ENCODE results near the gene PDIA6. TPM values are rescaled to one million over a fixed set of nuclear protein-coding genes. Genes with fewer than 3 reads are reported as not detected.

The PDIA6 gene
- total and polyA plus RNA-seq, 2 donors from 2014 or later: 190 to 225 TPM

DNA sequence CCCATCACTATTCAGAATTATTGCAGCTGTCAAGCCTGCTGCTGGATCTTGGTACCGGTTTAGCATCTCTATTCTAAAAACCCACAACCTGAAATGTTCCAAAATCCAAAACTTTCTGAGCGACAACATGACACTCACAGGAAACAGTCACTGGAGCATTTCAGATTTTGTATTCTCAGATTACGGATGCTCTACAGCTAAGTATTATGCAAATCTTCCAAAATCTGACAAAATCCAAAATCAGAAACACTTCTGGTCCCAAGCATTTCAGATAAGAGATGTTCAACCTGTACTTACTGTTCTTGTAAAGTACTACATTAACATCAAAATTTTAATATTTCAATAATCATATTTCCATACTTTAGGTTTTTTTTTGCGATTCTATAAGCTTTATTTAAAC lies 12.4 kb downstream of the PDIA6 start:
- H3K27ac ChIP-seq (ENCODE audit: low read depth in 2 of 2, low read length in 2 of 2): no peak overlapping the region
- H3K27me3 ChIP-seq (ENCODE audit: control insufficient read depth, insufficient read depth, low read length): no peaks in the 10 kb centered on the region
- intact Hi-C loops (cut with DNase I): no loop called here
- H3K9ac ChIP-seq (ENCODE audit: low read length in 3 of 3): no peak overlapping the region
- FAIRE-seq: no peak
- H3K36me3 ChIP-seq (ENCODE audit: control insufficient read depth in 2 of 3, insufficient read depth in 3 of 3, low read length in 3 of 3): peaks cover 8 to 21% (median 20%) of the 10 kb centered on the region in 3 donors
- no peaks in the 10 kb centered on the region for H3K9me3 ChIP-seq (ENCODE audit: control insufficient read depth in 2 of 3, insufficient read depth in 1 of 3, low read length in 3 of 3)
- H3K4me3 ChIP-seq (ENCODE audit: low read length in 3 of 3): no peak overlapping the region
- DNase-seq: no peak
- TF ChIP-seq, protein P1, sequence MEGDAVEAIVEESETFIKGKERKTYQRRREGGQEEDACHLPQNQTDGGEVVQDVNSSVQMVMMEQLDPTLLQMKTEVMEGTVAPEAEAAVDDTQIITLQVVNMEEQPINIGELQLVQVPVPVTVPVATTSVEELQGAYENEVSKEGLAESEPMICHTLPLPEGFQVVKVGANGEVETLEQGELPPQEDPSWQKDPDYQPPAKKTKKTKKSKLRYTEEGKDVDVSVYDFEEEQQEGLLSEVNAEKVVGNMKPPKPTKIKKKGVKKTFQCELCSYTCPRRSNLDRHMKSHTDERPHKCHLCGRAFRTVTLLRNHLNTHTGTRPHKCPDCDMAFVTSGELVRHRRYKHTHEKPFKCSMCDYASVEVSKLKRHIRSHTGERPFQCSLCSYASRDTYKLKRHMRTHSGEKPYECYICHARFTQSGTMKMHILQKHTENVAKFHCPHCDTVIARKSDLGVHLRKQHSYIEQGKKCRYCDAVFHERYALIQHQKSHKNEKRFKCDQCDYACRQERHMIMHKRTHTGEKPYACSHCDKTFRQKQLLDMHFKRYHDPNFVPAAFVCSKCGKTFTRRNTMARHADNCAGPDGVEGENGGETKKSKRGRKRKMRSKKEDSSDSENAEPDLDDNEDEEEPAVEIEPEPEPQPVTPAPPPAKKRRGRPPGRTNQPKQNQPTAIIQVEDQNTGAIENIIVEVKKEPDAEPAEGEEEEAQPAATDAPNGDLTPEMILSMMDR (IDR thresholded peaks at IDR 0.05; ENCODE audit: borderline replicate concordance, extremely low read depth, insufficient read depth): no peak
- peaks cover 0 to 2% (median 0%) of the 10 kb centered on the region in 3 donors for H3K4me1 ChIP-seq (ENCODE audit: control insufficient read depth in 2 of 3, insufficient read depth in 2 of 3, low read depth in 1 of 3, low read length in 3 of 3)

DNA sequence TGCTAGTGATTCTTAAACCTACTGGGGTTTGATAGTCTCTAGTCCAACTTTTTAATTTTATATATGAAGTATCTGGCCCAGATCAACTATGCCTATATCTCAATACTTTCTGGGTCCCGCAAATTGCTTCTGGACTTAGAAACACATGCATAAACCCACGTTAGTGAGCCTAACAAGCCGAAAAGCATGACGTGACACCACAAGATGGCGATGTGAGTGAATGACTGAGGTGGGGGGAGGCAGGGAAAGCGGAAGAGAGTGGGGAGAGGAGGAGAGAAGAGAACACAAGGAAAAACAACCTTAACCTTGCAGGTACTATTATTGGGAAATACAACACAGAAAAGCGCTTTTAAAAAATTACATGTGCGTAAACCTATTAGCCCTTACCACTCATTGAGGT lies 13.8 kb downstream of the PDIA6 start:
- peaks cover 8 to 25% (median 20%) of the 10 kb centered on the region in 3 donors for H3K36me3 ChIP-seq (ENCODE audit: control insufficient read depth in 2 of 3, insufficient read depth in 3 of 3, low read length in 3 of 3)
- no peaks in the 10 kb centered on the region for H3K27me3 ChIP-seq (ENCODE audit: control insufficient read depth, insufficient read depth, low read length)
- no peak for FAIRE-seq
- H3K9me3 ChIP-seq (ENCODE audit: control insufficient read depth in 2 of 3, insufficient read depth in 1 of 3, low read length in 3 of 3): no peaks in the 10 kb centered on the region
- intact Hi-C loops (cut with DNase I): no loop called here
- no peak overlapping the region for H3K9ac ChIP-seq (ENCODE audit: low read length in 3 of 3)
- TF ChIP-seq, protein P1 (IDR thresholded peaks at IDR 0.05; ENCODE audit: borderline replicate concordance, extremely low read depth, insufficient read depth): no peak
- H3K4me1 ChIP-seq (ENCODE audit: control insufficient read depth in 2 of 3, insufficient read depth in 2 of 3, low read depth in 1 of 3, low read length in 3 of 3): peaks cover 0 to 2% (median 0%) of the 10 kb centered on the region in 3 donors
- no peak overlapping the region for H3K27ac ChIP-seq (ENCODE audit: low read depth in 2 of 2, low read length in 2 of 2)
- no peak overlapping the region for H3K4me3 ChIP-seq (ENCODE audit: low read length in 3 of 3)
- DNase-seq: no peak

DNA sequence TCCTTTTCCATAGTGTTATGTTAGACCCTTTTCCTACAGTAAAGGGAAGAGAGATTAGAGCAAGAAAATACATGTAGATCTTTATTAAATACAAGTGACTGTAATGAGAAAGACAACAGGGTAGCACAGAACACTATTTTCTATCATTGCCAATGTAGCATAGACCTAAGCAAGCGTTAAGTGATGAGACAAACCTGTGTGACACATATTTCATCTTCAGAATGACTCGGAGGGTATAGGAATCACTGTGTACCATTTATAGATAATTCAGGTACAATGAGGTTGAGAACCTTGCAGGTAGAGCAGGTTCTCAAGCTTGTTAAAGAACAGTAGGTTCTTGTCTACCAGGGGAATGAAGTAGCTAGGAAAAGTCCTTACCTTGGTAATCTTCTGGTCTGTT lies 15.9 kb downstream of the PDIA6 start:
- DNase-seq: no peak
- Histone ChIP-seq H3K4me1 (ENCODE audit: control insufficient read depth in 2 of 3, insufficient read depth in 2 of 3, low read depth in 1 of 3, low read length in 3 of 3) (peaks cover 0 to 2% (median 0%) of the 10 kb centered on the region in 3 donors), H3K4me3 (ENCODE audit: low read length in 3 of 3) (no peak overlapping the region), H3K27ac (ENCODE audit: low read depth in 2 of 2, low read length in 2 of 2) (no peak overlapping the region), H3K9ac (ENCODE audit: low read length in 3 of 3) (no peak overlapping the region), H3K9me3 (ENCODE audit: control insufficient read depth in 2 of 3, insufficient read depth in 1 of 3, low read length in 3 of 3) (no peaks in the 10 kb centered on the region), H3K27me3 (ENCODE audit: control insufficient read depth, insufficient read depth, low read length) (no peaks in the 10 kb centered on the region), H3K36me3 (ENCODE audit: control insufficient read depth in 2 of 3, insufficient read depth in 3 of 3, low read length in 3 of 3) (peaks cover 8 to 34% (median 32%) of the 10 kb centered on the region in 3 donors)
- no peak for FAIRE-seq
- TF ChIP-seq, protein P1 (IDR thresholded peaks at IDR 0.05; ENCODE audit: borderline replicate concordance, extremely low read depth, insufficient read depth): no peak
- intact Hi-C loops (cut with DNase I): no loop called here

DNA sequence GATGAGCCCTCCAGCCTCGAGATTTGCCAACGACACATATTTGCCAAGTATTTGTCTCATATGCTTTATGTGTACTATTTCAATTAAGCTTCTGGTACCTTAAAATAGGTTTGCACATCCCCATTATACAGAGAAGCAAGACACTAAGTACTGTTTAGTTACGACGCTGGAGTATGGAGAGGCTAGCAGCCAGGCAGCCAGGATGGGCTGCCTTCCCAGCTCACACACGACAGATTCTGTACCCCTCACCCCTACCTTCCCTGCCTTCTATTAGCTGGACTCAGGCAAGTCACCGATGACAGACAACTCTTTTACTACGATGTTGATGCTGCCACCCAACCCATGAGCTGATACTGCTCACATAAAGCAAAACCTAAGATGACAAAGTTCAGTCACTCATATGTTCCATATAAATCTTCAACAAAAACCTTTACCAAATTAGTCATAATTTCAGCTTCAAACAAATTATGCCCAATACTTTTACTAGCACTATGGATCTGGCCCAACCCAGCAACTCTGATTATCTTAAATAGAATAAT lies 17.0 kb downstream of the PDIA6 start:
- H3K27ac ChIP-seq (ENCODE audit: low read depth in 2 of 2, low read length in 2 of 2): no peak overlapping the region
- H3K9me3 ChIP-seq (ENCODE audit: control insufficient read depth in 2 of 3, insufficient read depth in 1 of 3, low read length in 3 of 3): no peaks in the 10 kb centered on the region
- intact Hi-C loops (cut with DNase I): no loop called here
- DNase-seq (no peak), FAIRE-seq (no peak)
- TF ChIP-seq, protein P1 (IDR thresholded peaks at IDR 0.05; ENCODE audit: borderline replicate concordance, extremely low read depth, insufficient read depth): no peak
- H3K4me1 ChIP-seq (ENCODE audit: control insufficient read depth in 2 of 3, insufficient read depth in 2 of 3, low read depth in 1 of 3, low read length in 3 of 3): no peaks in the 10 kb centered on the region
- peaks cover 8 to 42% (median 33%) of the 10 kb centered on the region in 3 donors for H3K36me3 ChIP-seq (ENCODE audit: control insufficient read depth in 2 of 3, insufficient read depth in 3 of 3, low read length in 3 of 3)
- no peaks in the 10 kb centered on the region for H3K27me3 ChIP-seq (ENCODE audit: control insufficient read depth, insufficient read depth, low read length)
- H3K9ac ChIP-seq (ENCODE audit: low read length in 3 of 3): no peak overlapping the region
- no peak overlapping the region for H3K4me3 ChIP-seq (ENCODE audit: low read length in 3 of 3)
